Cardiac muscle cell (in vitro differentiated cells and primary cell): ENCODE data around the gene DTX4. TPM values are rescaled to one million over a fixed set of nuclear protein-coding genes. Genes with fewer than 3 reads are reported as not detected.
"Not testable (repeated sequence)": the region's sequence is repeated elsewhere in the genome, so short reads cannot be mapped to it uniquely, and the experiment has no call there.

Experiments
- DNase-seq, 2 donors: peaks; one replicate each; pipeline versions ENCODE4 v3.0.0 to v3.0.0-alpha.2; 2010 to 2017; ENCODE audit warnings: low read depth in 1 of 2, low spot score in 1 of 2
- H3K27ac ChIP-seq: fragments of 200-600 bp; sonication (generic); 2 replicates; pipeline ENCODE4 v1.5.1; 2016
- H3K27me3 ChIP-seq: fragments of 200-600 bp; sonication (generic); 2 replicates; pipeline ENCODE4 v1.6.0; 2016; ENCODE audit warnings: control low read depth
- H3K36me3 ChIP-seq: fragments of 200-600 bp; sonication (generic); 2 replicates; pipeline ENCODE4 v1.5.1; 2016; ENCODE audit warnings: control low read depth
- H3K4me1 ChIP-seq: fragments of 200-600 bp; sonication (generic); 2 replicates; pipeline ENCODE4 v1.8.1; 2017; ENCODE audit warnings: low read depth, mild to moderate bottlenecking, mixed run types
- H3K4me3 ChIP-seq: fragments of 200-600 bp; sonication (generic); 2 replicates; pipeline ENCODE4 v1.5.1; 2016; ENCODE audit warnings: mild to moderate bottlenecking
- H3K9me3 ChIP-seq: fragments of 200-600 bp; sonication (generic); 2 replicates; pipeline ENCODE4 v1.5.1; 2017; ENCODE audit warnings: low read depth, mild to moderate bottlenecking, control low read depth
- CTCF ChIP-seq: IDR thresholded peaks from 2 replicates; pipeline ENCODE4 v1.5.1; 2012; ENCODE audit warnings: low read depth, mild to moderate bottlenecking, low read length
- polyA plus RNA-seq: library from polyadenylated mRNA; unstranded; fragments of >200 nt; fragmentation: Nextera tagmentation; extraction: Ambion mirVana; gene quantifications from 2 replicates; pipeline ENCODE4 v1.2.1, GENCODE V29; 2016
- total RNA-seq: library from RNA; depleted of rRNA; stranded (reverse); fragments of >200 nt; gene quantifications from 2 replicates; pipeline ENCODE4 v1.2.3, GENCODE V29; 2016

Gene DTX4
- total RNA-seq (2.7 and 3.1 TPM in 2 replicates), polyA plus RNA-seq (1.1 and 1.8 TPM in 2 replicates)

GRCh38 chr11:59171508-59172322 lies at the start of gene DTX4:
Gene DTX4 (plus strand): TSS chr11:59172132. CDS start chr11:59172596, 464 bp downstream.
- peaks cover 5% of the 10 kb centered on the region for H3K4me1 ChIP-seq
- no peaks in the 10 kb centered on the region for H3K36me3 ChIP-seq
- H3K27me3 ChIP-seq: peaks cover 32% of the 10 kb centered on the region
- H3K9me3 ChIP-seq: no peaks in the 10 kb centered on the region
- H3K27ac ChIP-seq: no peak within 1 kb of the TSS
- peak; percentile 71 for TF ChIP-seq CTCF
- DNase-seq: peak; percentile 93 to 94
- H3K4me3 ChIP-seq: peak within 1 kb of the TSS; percentile 56

- Histone ChIP-seq H3K4me3 (no peak overlapping the region), H3K27ac (no peak overlapping the region)
- peak; percentile 100 for TF ChIP-seq CTCF
These were observed 36.1 kb upstream of the DTX4 start for GRCh38 chr11:59135648-59136461.

GRCh38 chr11:59136551-59136950 lies 35.4 kb upstream of the DTX4 start:
- H3K4me3 ChIP-seq, H3K27ac ChIP-seq: not testable (repeated sequence)

More at GRCh38 chr11:59135648-59136461, 36.1 kb upstream of the DTX4 start:
- DNase-seq: peak; percentile 80 to 84
- Histone ChIP-seq H3K4me1 (no peaks in the 10 kb centered on the region), H3K36me3 (no peaks in the 10 kb centered on the region), H3K9me3 (no peaks in the 10 kb centered on the region), H3K27me3 (peaks cover 5% of the 10 kb centered on the region)

GRCh38 chr11:59137190-59137589 lies 34.7 kb upstream of the DTX4 start:
- DNase-seq: no peak

More at GRCh38 chr11:59136551-59136950, 35.4 kb upstream of the DTX4 start:
- H3K4me1 ChIP-seq, DNase-seq, H3K9me3 ChIP-seq, H3K36me3 ChIP-seq: not testable (repeated sequence)
- H3K27me3 ChIP-seq: peaks cover 12% of the 10 kb centered on the region

GRCh38 chr11:59138643-59139042 lies 33.3 kb upstream of the DTX4 start:
- no peak overlapping the region for H3K4me3 ChIP-seq
- no peaks in the 10 kb centered on the region for H3K4me1 ChIP-seq
- TF ChIP-seq CTCF: no peak
- peaks cover 33% of the 10 kb centered on the region for H3K27me3 ChIP-seq
- DNase-seq: no peak
- no peak overlapping the region for H3K27ac ChIP-seq
- no peaks in the 10 kb centered on the region for H3K9me3 ChIP-seq
- H3K36me3 ChIP-seq: no peaks in the 10 kb centered on the region

More at GRCh38 chr11:59137190-59137589, 34.7 kb upstream of the DTX4 start:
- Histone ChIP-seq H3K27ac (no peak overlapping the region), H3K36me3 (no peaks in the 10 kb centered on the region), H3K9me3 (no peaks in the 10 kb centered on the region), H3K4me3 (no peak overlapping the region), H3K4me1 (no peaks in the 10 kb centered on the region), H3K27me3 (peaks cover 18% of the 10 kb centered on the region)
- TF ChIP-seq CTCF: no peak
